ENCODE data around the gene SLC5A6. TPM values are rescaled to one million over a fixed set of nuclear protein-coding genes. Genes with fewer than 3 reads are reported as not detected.

Gene SLC5A6
- total and polyA plus RNA-seq, 2 donors, result 15.8 to 24.3 TPM

GRCh38 chr2:27241761-27242613, 29.9 kb upstream of the SLC5A6 start:
- DNase-seq (ENCODE audit: low read depth in 6 of 9, low spot score in 9 of 9), result no peak
- peaks cover 0 to 3% of the 10 kb centered on the region in 2 donors for H3K9me3 ChIP-seq (ENCODE audit: control insufficient read depth in 2 of 2, insufficient read depth in 1 of 2, low read length in 1 of 2)
- no peaks in the 10 kb centered on the region for H3K4me1 ChIP-seq (ENCODE audit: control insufficient read depth in 2 of 2, insufficient read depth in 2 of 2, low read length in 2 of 2)
- H3K27me3 ChIP-seq (ENCODE audit: control insufficient read depth in 2 of 2, insufficient read depth in 1 of 2, low read length in 1 of 2), result no peaks in the 10 kb centered on the region
- WGBS, result 79% methylated on average over 24 of the region's 24 CpGs
- no peak overlapping the region for H3K4me3 ChIP-seq (ENCODE audit: low read length in 2 of 2)
- H3K36me3 ChIP-seq (ENCODE audit: control insufficient read depth in 2 of 2, insufficient read depth in 2 of 2, low read length in 1 of 2), result peaks cover 72 to 76% of the 10 kb centered on the region in 2 donors
- no peak overlapping the region for H3K27ac ChIP-seq (ENCODE audit: low read depth in 1 of 2, low read length in 1 of 2)

- Histone ChIP-seq H3K4me1 (ENCODE audit: control insufficient read depth in 2 of 2, insufficient read depth in 2 of 2, low read length in 2 of 2) (no peaks in the 10 kb centered on the region), H3K27ac (ENCODE audit: low read depth in 1 of 2, low read length in 1 of 2) (no peak overlapping the region), H3K9me3 (ENCODE audit: control insufficient read depth in 2 of 2, insufficient read depth in 1 of 2, low read length in 1 of 2) (peaks cover 0 to 3% of the 10 kb centered on the region in 2 donors), H3K27me3 (ENCODE audit: control insufficient read depth in 2 of 2, insufficient read depth in 1 of 2, low read length in 1 of 2) (no peaks in the 10 kb centered on the region), H3K36me3 (ENCODE audit: control insufficient read depth in 2 of 2, insufficient read depth in 2 of 2, low read length in 1 of 2) (peaks cover 87 to 91% of the 10 kb centered on the region in 2 donors), H3K4me3 (ENCODE audit: low read length in 2 of 2) (no peak overlapping the region)
- 91% methylated on average over 9 of the region's 9 CpGs for WGBS
- DNase-seq (ENCODE audit: low read depth in 6 of 9, low spot score in 9 of 9), result no peak
Observed at GRCh38 chr2:27240406-27240805, 28.3 kb upstream of the SLC5A6 start.

GRCh38 chr2:27238976-27239375, 26.9 kb upstream of the SLC5A6 start:
- peaks cover 0 to 3% of the 10 kb centered on the region in 2 donors for H3K9me3 ChIP-seq (ENCODE audit: control insufficient read depth in 2 of 2, insufficient read depth in 1 of 2, low read length in 1 of 2)
- no peak for DNase-seq (ENCODE audit: low read depth in 6 of 9, low spot score in 9 of 9)
- H3K36me3 ChIP-seq (ENCODE audit: control insufficient read depth in 2 of 2, insufficient read depth in 2 of 2, low read length in 1 of 2), result peaks cover 95 to 96% of the 10 kb centered on the region in 2 donors
- no peaks in the 10 kb centered on the region for H3K4me1 ChIP-seq (ENCODE audit: control insufficient read depth in 2 of 2, insufficient read depth in 2 of 2, low read length in 2 of 2)
- H3K27me3 ChIP-seq (ENCODE audit: control insufficient read depth in 2 of 2, insufficient read depth in 1 of 2, low read length in 1 of 2), result no peaks in the 10 kb centered on the region
- WGBS, result 98% methylated on average over 8 of the region's 8 CpGs
- no peak overlapping the region for H3K27ac ChIP-seq (ENCODE audit: low read depth in 1 of 2, low read length in 1 of 2)
- no peak overlapping the region for H3K4me3 ChIP-seq (ENCODE audit: low read length in 2 of 2)

- DNase-seq (ENCODE audit: low read depth in 6 of 9, low spot score in 9 of 9), result no peak
- H3K4me3 ChIP-seq (ENCODE audit: low read length in 2 of 2), result no peak overlapping the region
- H3K4me1 ChIP-seq (ENCODE audit: control insufficient read depth in 2 of 2, insufficient read depth in 2 of 2, low read length in 2 of 2), result no peaks in the 10 kb centered on the region
- no peaks in the 10 kb centered on the region for H3K27me3 ChIP-seq (ENCODE audit: control insufficient read depth in 2 of 2, insufficient read depth in 1 of 2, low read length in 1 of 2)
- H3K27ac ChIP-seq (ENCODE audit: low read depth in 1 of 2, low read length in 1 of 2), result no peak overlapping the region
- peaks cover 0 to 3% of the 10 kb centered on the region in 2 donors for H3K9me3 ChIP-seq (ENCODE audit: control insufficient read depth in 2 of 2, insufficient read depth in 1 of 2, low read length in 1 of 2)
- H3K36me3 ChIP-seq (ENCODE audit: control insufficient read depth in 2 of 2, insufficient read depth in 2 of 2, low read length in 1 of 2), result peaks cover 95 to 96% of the 10 kb centered on the region in 2 donors
- WGBS, result 99% methylated on average over 15 of the region's 15 CpGs
Observed at GRCh38 chr2:27237341-27237945, 25.4 kb upstream of the SLC5A6 start.

- peaks cover 0 to 3% of the 10 kb centered on the region in 2 donors for H3K9me3 ChIP-seq (ENCODE audit: control insufficient read depth in 2 of 2, insufficient read depth in 1 of 2, low read length in 1 of 2)
- no peak overlapping the region for H3K27ac ChIP-seq (ENCODE audit: low read depth in 1 of 2, low read length in 1 of 2)
- 99% methylated on average over 3 of the region's 3 CpGs for WGBS
- H3K36me3 ChIP-seq (ENCODE audit: control insufficient read depth in 2 of 2, insufficient read depth in 2 of 2, low read length in 1 of 2), result peaks cover 96 to 97% of the 10 kb centered on the region in 2 donors
- no peaks in the 10 kb centered on the region for H3K27me3 ChIP-seq (ENCODE audit: control insufficient read depth in 2 of 2, insufficient read depth in 1 of 2, low read length in 1 of 2)
- DNase-seq (ENCODE audit: low read depth in 6 of 9, low spot score in 9 of 9), result no peak
- H3K4me3 ChIP-seq (ENCODE audit: low read length in 2 of 2), result no peak overlapping the region
- no peaks in the 10 kb centered on the region for H3K4me1 ChIP-seq (ENCODE audit: control insufficient read depth in 2 of 2, insufficient read depth in 2 of 2, low read length in 2 of 2)
Observed at GRCh38 chr2:27236626-27237025, 24.6 kb upstream of the SLC5A6 start.

GRCh38 chr2:27236136-27236535, 24.1 kb upstream of the SLC5A6 start:
- Histone ChIP-seq H3K36me3 (ENCODE audit: control insufficient read depth in 2 of 2, insufficient read depth in 2 of 2, low read length in 1 of 2) (peaks cover 96 to 97% of the 10 kb centered on the region in 2 donors), H3K4me3 (ENCODE audit: low read length in 2 of 2) (no peak overlapping the region), H3K4me1 (ENCODE audit: control insufficient read depth in 2 of 2, insufficient read depth in 2 of 2, low read length in 2 of 2) (no peaks in the 10 kb centered on the region), H3K27ac (ENCODE audit: low read depth in 1 of 2, low read length in 1 of 2) (no peak overlapping the region), H3K27me3 (ENCODE audit: control insufficient read depth in 2 of 2, insufficient read depth in 1 of 2, low read length in 1 of 2) (no peaks in the 10 kb centered on the region), H3K9me3 (ENCODE audit: control insufficient read depth in 2 of 2, insufficient read depth in 1 of 2, low read length in 1 of 2) (peaks cover 0 to 3% of the 10 kb centered on the region in 2 donors)
- WGBS, result 98% methylated on average over 12 of the region's 12 CpGs
- DNase-seq (ENCODE audit: low read depth in 6 of 9, low spot score in 9 of 9), result no peak

GRCh38 chr2:27233341-27233740, 21.3 kb upstream of the SLC5A6 start:
- 98% methylated on average over 14 of the region's 14 CpGs for WGBS
- Histone ChIP-seq H3K27me3 (ENCODE audit: control insufficient read depth in 2 of 2, insufficient read depth in 1 of 2, low read length in 1 of 2) (no peaks in the 10 kb centered on the region), H3K9me3 (ENCODE audit: control insufficient read depth in 2 of 2, insufficient read depth in 1 of 2, low read length in 1 of 2) (peaks cover 0 to 3% of the 10 kb centered on the region in 2 donors), H3K36me3 (ENCODE audit: control insufficient read depth in 2 of 2, insufficient read depth in 2 of 2, low read length in 1 of 2) (peaks cover 81 to 87% of the 10 kb centered on the region in 2 donors), H3K27ac (ENCODE audit: low read depth in 1 of 2, low read length in 1 of 2) (no peak overlapping the region), H3K4me1 (ENCODE audit: control insufficient read depth in 2 of 2, insufficient read depth in 2 of 2, low read length in 2 of 2) (no peaks in the 10 kb centered on the region), H3K4me3 (ENCODE audit: low read length in 2 of 2) (no peak overlapping the region)
- DNase-seq (ENCODE audit: low read depth in 6 of 9, low spot score in 9 of 9), result no peak

GRCh38 chr2:27231921-27232320, 19.9 kb upstream of the SLC5A6 start:
- H3K9me3 ChIP-seq (ENCODE audit: control insufficient read depth in 2 of 2, insufficient read depth in 1 of 2, low read length in 1 of 2), result no peaks in the 10 kb centered on the region
- H3K36me3 ChIP-seq (ENCODE audit: control insufficient read depth in 2 of 2, insufficient read depth in 2 of 2, low read length in 1 of 2), result peaks cover 72 to 85% of the 10 kb centered on the region in 2 donors
- 98% methylated on average over 13 of the region's 13 CpGs for WGBS
- no peak overlapping the region for H3K27ac ChIP-seq (ENCODE audit: low read depth in 1 of 2, low read length in 1 of 2)
- no peaks in the 10 kb centered on the region for H3K4me1 ChIP-seq (ENCODE audit: control insufficient read depth in 2 of 2, insufficient read depth in 2 of 2, low read length in 2 of 2)
- no peak overlapping the region for H3K4me3 ChIP-seq (ENCODE audit: low read length in 2 of 2)
- no peaks in the 10 kb centered on the region for H3K27me3 ChIP-seq (ENCODE audit: control insufficient read depth in 2 of 2, insufficient read depth in 1 of 2, low read length in 1 of 2)
- DNase-seq (ENCODE audit: low read depth in 6 of 9, low spot score in 9 of 9), result no peak

GRCh38 chr2:27227501-27227900, 15.4 kb upstream of the SLC5A6 start:
- Histone ChIP-seq H3K4me1 (ENCODE audit: control insufficient read depth in 2 of 2, insufficient read depth in 2 of 2, low read length in 2 of 2) (no peaks in the 10 kb centered on the region), H3K9me3 (ENCODE audit: control insufficient read depth in 2 of 2, insufficient read depth in 1 of 2, low read length in 1 of 2) (no peaks in the 10 kb centered on the region), H3K27ac (ENCODE audit: low read depth in 1 of 2, low read length in 1 of 2) (no peak overlapping the region), H3K27me3 (ENCODE audit: control insufficient read depth in 2 of 2, insufficient read depth in 1 of 2, low read length in 1 of 2) (no peaks in the 10 kb centered on the region), H3K36me3 (ENCODE audit: control insufficient read depth in 2 of 2, insufficient read depth in 2 of 2, low read length in 1 of 2) (peaks cover 72 to 81% of the 10 kb centered on the region in 2 donors), H3K4me3 (ENCODE audit: low read length in 2 of 2) (no peak overlapping the region)
- WGBS, result 97% methylated on average over 2 of the region's 2 CpGs
- no peak for DNase-seq (ENCODE audit: low read depth in 6 of 9, low spot score in 9 of 9)

Measured in thymus (tissue), 11 donors.